HL-60 (cell line): ENCODE data around the gene RNF220.

ENCODE experiments used
- DNase-seq, 2 experiments: peaks; one replicate each; pipeline ENCODE4 v3.0.0-alpha.2; 2010 to 2020; ENCODE audit warnings: low read depth in 1 of 2, low spot score in 1 of 2
- H3K27ac ChIP-seq: fragments of 250-450 bp; sonication (Bioruptor Pico); replicated peaks from 2 replicates; pipeline ENCODE4 v1.5.1; 2020; ENCODE audit warnings: mild to moderate bottlenecking, moderate library complexity
- H3K27me3 ChIP-seq: fragments of 250-450 bp; sonication (Bioruptor Pico); 2 replicates; pipeline ENCODE4 v1.5.1; 2021; ENCODE audit warnings: mild to moderate bottlenecking, moderate library complexity; ENCODE audit not compliant: insufficient read depth, poor library complexity, severe bottlenecking
- H3K4me3 ChIP-seq: replicated peaks from 2 replicates; pipeline ENCODE4 v1.5.1; 2011; ENCODE audit warnings: mild to moderate bottlenecking, control low read depth, low read length; ENCODE audit not compliant: insufficient read depth
- CTCF ChIP-seq: IDR thresholded peaks from one replicate; pipeline ENCODE4 v1.5.1; 2011; ENCODE audit warnings: low read length, control low read depth, inconsistent platforms; ENCODE audit not compliant: insufficient read depth
- GABPA ChIP-seq: IDR thresholded peaks from 2 replicates; pipeline ENCODE4 v1.6.1; 2012; ENCODE audit warnings: low read depth
- POLR2AphosphoS5 ChIP-seq: IDR thresholded peaks from 2 replicates; pipeline ENCODE4 v1.6.1; 2012; ENCODE audit warnings: low read depth
- REST ChIP-seq: IDR thresholded peaks from 2 replicates; pipeline ENCODE4 v1.6.1; 2012; ENCODE audit warnings: low read depth; ENCODE audit not compliant: insufficient replicate concordance
- SPI1 ChIP-seq: IDR thresholded peaks from 2 replicates; pipeline ENCODE4 v1.6.1; 2012; ENCODE audit warnings: low read depth, mild to moderate bottlenecking, borderline replicate concordance

RNF220 gene

DNA sequence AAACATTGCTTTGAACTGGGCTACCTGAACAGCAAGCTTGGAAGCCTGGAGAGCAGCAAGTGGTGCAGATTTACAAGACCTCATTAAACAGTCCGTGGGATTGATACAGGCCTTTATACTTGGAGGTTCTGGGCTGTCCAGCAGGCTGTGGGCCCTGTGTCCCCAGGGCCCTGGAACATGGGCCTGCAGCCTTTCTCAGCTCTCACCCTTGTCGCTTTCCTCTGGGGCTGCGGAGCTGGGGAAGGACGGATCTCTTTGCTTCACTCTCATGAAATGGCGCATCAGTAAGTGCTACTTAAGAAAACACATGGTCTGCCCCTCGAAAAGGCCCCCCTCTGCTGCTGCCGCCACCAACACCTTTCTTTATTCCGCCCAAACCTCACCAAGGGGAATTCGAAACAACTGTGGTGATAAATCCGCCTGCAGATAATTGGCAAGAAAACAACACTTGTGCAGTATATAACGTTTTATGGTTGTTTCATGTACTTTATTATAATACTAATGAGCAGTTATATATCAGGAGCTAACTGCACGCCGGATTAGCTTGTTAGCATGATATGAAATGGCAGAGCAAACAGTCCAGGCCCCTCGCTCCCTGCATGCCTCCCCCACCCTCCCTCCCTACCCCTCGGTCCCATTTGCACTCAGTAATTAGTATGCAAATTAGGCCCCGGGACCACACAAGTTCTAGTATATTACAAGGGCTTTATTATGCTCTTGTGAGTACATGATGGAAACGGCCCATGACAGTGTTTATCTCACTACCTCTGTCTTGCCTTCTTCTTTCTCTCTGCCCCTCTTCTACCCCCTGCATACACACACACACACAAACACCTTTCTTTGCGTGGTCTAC, 131.5 kb downstream of the RNF220 start:
- no peak for TF ChIP-seq GABPA
- no peak for TF ChIP-seq CTCF
- TF ChIP-seq REST, result no peak
- TF ChIP-seq POLR2AphosphoS5, result no peak
- TF ChIP-seq SPI1, result no peak
- no peaks in the 10 kb centered on the region for H3K27me3 ChIP-seq
- no peak overlapping the region for H3K27ac ChIP-seq
- no peak for DNase-seq
- no peak overlapping the region for H3K4me3 ChIP-seq

DNA sequence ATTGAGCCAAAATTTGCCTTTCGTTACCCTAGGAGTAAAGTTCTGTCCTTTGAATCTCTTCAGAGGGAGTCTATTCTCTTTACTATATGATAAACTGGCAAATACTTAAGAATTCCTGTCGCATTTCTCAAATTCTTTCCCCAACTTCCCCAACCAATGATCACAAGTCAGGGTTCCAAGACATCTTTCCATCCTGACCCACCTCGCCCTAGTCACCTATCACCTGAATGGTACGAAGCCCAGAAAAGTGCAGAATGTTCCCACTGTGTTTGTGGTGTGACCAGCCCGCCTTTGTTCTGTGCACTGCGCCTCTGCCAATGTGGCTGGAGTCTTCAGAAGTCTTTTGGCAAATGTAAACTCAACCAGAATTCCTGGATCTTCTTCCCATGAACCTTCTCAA, 132.5 kb downstream of the RNF220 start:
- Histone ChIP-seq H3K27ac (no peak overlapping the region), H3K4me3 (no peak overlapping the region), H3K27me3 (no peaks in the 10 kb centered on the region)
- no peak for DNase-seq
- no peak for TF ChIP-seq SPI1
- TF ChIP-seq REST, result no peak
- no peak for TF ChIP-seq CTCF
- TF ChIP-seq GABPA, result no peak
- TF ChIP-seq POLR2AphosphoS5, result no peak

- Histone ChIP-seq H3K4me3 (no peak overlapping the region), H3K27me3 (no peaks in the 10 kb centered on the region), H3K27ac (no peak overlapping the region)
- no peak for DNase-seq
- no peak for TF ChIP-seq POLR2AphosphoS5
- TF ChIP-seq SPI1, result no peak
- no peak for TF ChIP-seq GABPA
- no peak for TF ChIP-seq REST
- TF ChIP-seq CTCF, result no peak
These were observed 132.9 kb downstream of the RNF220 start for GRCh38 chr1:44537956-44538355.
